H9 (cell line): Measurements from ENCODE around the gene KSR1. TPM values are rescaled to one million over a fixed set of nuclear protein-coding genes. Genes with fewer than 3 reads are reported as not detected.
"Not testable (repeated sequence)": the region's sequence is repeated elsewhere in the genome, so short reads cannot be mapped to it uniquely, and the experiment has no call there.

Experiments
- DNase-seq: peaks from one replicate; pipeline ENCODE4 v3.0.0-alpha.2; 2017
- H2AFZ ChIP-seq: one replicate; pipeline ENCODE4 v1.6.1; 2013; ENCODE audit warnings: mild to moderate bottlenecking, low read length, control low read depth, moderate library complexity
- H2AK5ac ChIP-seq: 2 replicates; pipeline ENCODE4 v1.6.1; 2013; ENCODE audit warnings: low read length, control low read depth, mixed read lengths; ENCODE audit not compliant: insufficient read length
- H2BK120ac ChIP-seq: one replicate; pipeline ENCODE4 v1.6.1; 2013; ENCODE audit warnings: low read depth, mild to moderate bottlenecking, low read length, control low read depth, inconsistent platforms; ENCODE audit not compliant: poor library complexity, severe bottlenecking
- H2BK12ac ChIP-seq: 2 replicates; pipeline ENCODE4 v1.6.1; 2013; ENCODE audit warnings: low read length, control low read depth, mixed read lengths, low read depth; ENCODE audit not compliant: insufficient read length
- H2BK15ac ChIP-seq: 2 replicates; pipeline ENCODE4 v1.6.1; 2013; ENCODE audit warnings: low read depth, low read length, control low read depth
- H2BK20ac ChIP-seq: one replicate; pipeline ENCODE4 v1.6.1; 2013; ENCODE audit warnings: low read depth, mild to moderate bottlenecking, low read length, control low read depth, inconsistent platforms; ENCODE audit not compliant: poor library complexity, severe bottlenecking
- H2BK5ac ChIP-seq: 2 replicates; pipeline ENCODE4 v1.6.1; 2013; ENCODE audit warnings: low read length, control low read depth, mixed read lengths; ENCODE audit not compliant: insufficient read length
- H3K14ac ChIP-seq: 2 replicates; pipeline ENCODE4 v1.6.1; 2013; ENCODE audit warnings: low read length, control low read depth; ENCODE audit not compliant: insufficient read depth
- H3K18ac ChIP-seq: 2 replicates; pipeline ENCODE4 v1.6.1; 2013; ENCODE audit warnings: low read depth, mild to moderate bottlenecking, mixed read lengths, low read length, control low read depth; ENCODE audit not compliant: insufficient read length
- H3K23ac ChIP-seq: 2 replicates; pipeline ENCODE4 v1.6.1; 2013; ENCODE audit warnings: low read length, control low read depth, mixed read lengths, low read depth; ENCODE audit not compliant: insufficient read length
- H3K23me2 ChIP-seq: 2 replicates; pipeline ENCODE4 v1.6.1; 2013; ENCODE audit warnings: low read depth, mild to moderate bottlenecking, mixed read lengths, low read length, control low read depth; ENCODE audit not compliant: insufficient read length, poor library complexity, severe bottlenecking
- H3K27ac ChIP-seq: 2 replicates; pipeline ENCODE4 v1.5.1; 2013; ENCODE audit warnings: low read length, control low read depth, mixed read lengths, low read depth; ENCODE audit not compliant: insufficient read length
- H3K27me3 ChIP-seq: 2 replicates; pipeline ENCODE4 v1.6.1; 2013; ENCODE audit warnings: low read length, control low read depth, inconsistent platforms; ENCODE audit not compliant: insufficient read depth
- H3K4ac ChIP-seq: 2 replicates; pipeline ENCODE4 v1.6.1; 2013; ENCODE audit warnings: low read depth, mild to moderate bottlenecking, control low read depth, inconsistent platforms, low read length, moderate library complexity
- H3K4me1 ChIP-seq: 2 replicates; pipeline ENCODE4 v1.6.1; 2013; ENCODE audit warnings: low read length, control low read depth, inconsistent platforms; ENCODE audit not compliant: insufficient read depth
- H3K4me2 ChIP-seq: 2 replicates; pipeline ENCODE4 v1.6.1; 2013; ENCODE audit warnings: low read length, control low read depth, mixed read lengths; ENCODE audit not compliant: insufficient read length, insufficient read depth
- H3K56ac ChIP-seq: 2 replicates; pipeline ENCODE4 v1.6.1; 2013; ENCODE audit warnings: low read depth, mild to moderate bottlenecking, mixed read lengths, low read length, control low read depth; ENCODE audit not compliant: insufficient read length
- H3K79me1 ChIP-seq: 2 replicates; pipeline ENCODE4 v1.6.1; 2013; ENCODE audit warnings: low read depth, mild to moderate bottlenecking, moderate library complexity, low read length, control low read depth, inconsistent platforms; ENCODE audit not compliant: insufficient read depth, poor library complexity, severe bottlenecking
- H3K79me2 ChIP-seq: 2 replicates; pipeline ENCODE4 v1.6.1; 2013; ENCODE audit warnings: low read length, control low read depth, inconsistent platforms; ENCODE audit not compliant: insufficient read depth
- H3K9ac ChIP-seq: 2 replicates; pipeline ENCODE4 v1.6.1; 2013; ENCODE audit warnings: low read length, control low read depth, mixed read lengths; ENCODE audit not compliant: insufficient read length; ENCODE audit errors: extremely low read depth
- H3K9me3 ChIP-seq: one replicate; pipeline ENCODE4 v1.6.1; 2013; ENCODE audit warnings: low read depth, low read length, inconsistent platforms; ENCODE audit not compliant: control insufficient read depth
- H3T11ph ChIP-seq: one replicate; pipeline ENCODE4 v1.6.1; 2013; ENCODE audit warnings: mild to moderate bottlenecking, low read length, control low read depth, inconsistent platforms
- H4K20me1 ChIP-seq: one replicate; pipeline ENCODE4 v1.6.1; 2013; ENCODE audit not compliant: control insufficient read depth, insufficient read length, insufficient read depth
- H4K5ac ChIP-seq: 2 replicates; pipeline ENCODE4 v1.6.1; 2013; ENCODE audit warnings: low read depth, mild to moderate bottlenecking, mixed read lengths, low read length, control low read depth; ENCODE audit not compliant: insufficient read length
- H4K8ac ChIP-seq: replicated peaks from 2 replicates; pipeline ENCODE4 v1.6.1; 2013; ENCODE audit warnings: low read length, control low read depth, mixed read lengths, low read depth; ENCODE audit not compliant: insufficient read length
- H4K91ac ChIP-seq: 2 replicates; pipeline ENCODE4 v1.6.1; 2013; ENCODE audit warnings: low read depth, mild to moderate bottlenecking, moderate library complexity, mixed read lengths, low read length, control low read depth; ENCODE audit not compliant: insufficient read length
- H3K27ac Mint-ChIP-seq, 3 experiments: 2 replicates in 2 of 3; 3 replicates in 1 of 3; pipeline ENCODE4 v1.8.0; 2020 to 2021; ENCODE audit warnings: mixed read lengths in 3 of 3, mild to moderate bottlenecking in 1 of 3, moderate library complexity in 1 of 3
- H3K27me3 Mint-ChIP-seq: 2 replicates; pipeline ENCODE4 v1.8.0; 2021; ENCODE audit warnings: low read depth, mild to moderate bottlenecking, moderate library complexity, mixed read lengths
- H3K36me3 Mint-ChIP-seq, 3 experiments: 2 replicates in 2 of 3; 3 replicates in 1 of 3; pipeline ENCODE4 v1.8.0; 2020 to 2021; ENCODE audit warnings: low read depth in 3 of 3, mixed read lengths in 3 of 3; ENCODE audit not compliant: insufficient read depth in 1 of 3
- H3K4me1 Mint-ChIP-seq, 2 experiments: 2 replicates each; pipeline ENCODE4 v1.8.0; 2020; ENCODE audit warnings: mixed read lengths in 2 of 2
- H3K4me3 Mint-ChIP-seq, 2 experiments: 2 replicates in 1 of 2; 3 replicates in 1 of 2; pipeline ENCODE4 v1.8.0; 2020 to 2021; ENCODE audit warnings: mild to moderate bottlenecking in 2 of 2, mixed read lengths in 2 of 2, moderate library complexity in 1 of 2
- H3K9me3 Mint-ChIP-seq, 2 experiments: 2 replicates in 1 of 2; 3 replicates in 1 of 2; pipeline ENCODE4 v1.8.0; 2020; ENCODE audit warnings: mild to moderate bottlenecking in 2 of 2, mixed read lengths in 2 of 2, moderate library complexity in 1 of 2
- CTCF ChIP-seq: fragments of 200-600 bp; sonication (generic); conservative IDR thresholded peaks from 3 replicates; pipeline ENCODE4 v1.8.0; 2021; ENCODE audit warnings: antibody characterized with exemption, mild to moderate bottlenecking
- WGBS: extraction: QIAGEN DNeasy Blood & Tissue Kit; methylation state at CpG from one replicate; pipeline ENCODE4 v1.1.7; 2013; ENCODE audit warnings: missing lambda C conversion rate, low lambda C conversion rate, mixed read lengths; ENCODE audit not compliant: insufficient read length; ENCODE audit errors: extremely low coverage; 5-methylcytosine and 5-hydroxymethylcytosine counted together
- total RNA-seq: library from RNA; stranded (reverse); gene quantifications from 2 replicates; pipeline ENCODE4 v1.2.1, GENCODE V29; 2021

KSR1 gene
- total RNA-seq, 1 experiment from 2014 or later, result 44.9 TPM

- Mint-ChIP-seq H3K27ac (no peak overlapping the region), H3K4me3 (no peak overlapping the region), H3K9me3 (peaks cover 0 to 5% of the 10 kb centered on the region in 2 experiments; a peak in 4 of 5 replicates), H3K36me3 (no peaks in the 10 kb centered on the region; a peak in 1 of 7 replicates), H3K27me3 (peaks cover 3% of the 10 kb centered on the region; the same call in 1 of the 2 replicates), H3K4me1 (no peaks in the 10 kb centered on the region)
- WGBS, result no CpG with 5 or more reads among the region's 8 CpGs
- H3K79me1 ChIP-seq, result no peaks in the 10 kb centered on the region
- no peaks in the 10 kb centered on the region for H3K27me3 ChIP-seq
- H3K27ac ChIP-seq, result no peak overlapping the region
- no peak overlapping the region for H2AK5ac ChIP-seq
- TF ChIP-seq CTCF, result no peak
- no peak overlapping the region for H4K91ac ChIP-seq
- H3K14ac ChIP-seq, result no peak overlapping the region
- no peak overlapping the region for H3K18ac ChIP-seq
- H3K4me2 ChIP-seq, result no peak overlapping the region
- H2BK12ac ChIP-seq, result no peak overlapping the region
- DNase-seq, result no peak
- H3K9ac ChIP-seq, result no peak overlapping the region
- H2BK15ac ChIP-seq, result no peak overlapping the region
- no peak overlapping the region for H4K5ac ChIP-seq
- H4K8ac ChIP-seq, result no peak overlapping the region
- H3K23me2 ChIP-seq, result no peaks in the 10 kb centered on the region
- H2AFZ ChIP-seq, result no peak overlapping the region
- H3K79me2 ChIP-seq, result no peaks in the 10 kb centered on the region
- no peak overlapping the region for H3K23ac ChIP-seq
- H2BK120ac ChIP-seq, result no peak overlapping the region
- H2BK5ac ChIP-seq, result no peak overlapping the region
- no peaks in the 10 kb centered on the region for H3K4me1 ChIP-seq
- no peak overlapping the region for H3T11ph ChIP-seq
- H4K20me1 ChIP-seq, result no peaks in the 10 kb centered on the region
- no peak overlapping the region for H2BK20ac ChIP-seq
- no peak overlapping the region for H3K56ac ChIP-seq
- no peaks in the 10 kb centered on the region for H3K9me3 ChIP-seq
- no peak overlapping the region for H3K4ac ChIP-seq
Measured at GRCh38 chr17:27424941-27425340, 31.3 kb upstream of the KSR1 start.

GRCh38 chr17:27425571-27425970, 30.7 kb upstream of the KSR1 start:
- not testable (repeated sequence) for H3K14ac ChIP-seq, H3K79me2 ChIP-seq, H2BK5ac ChIP-seq, H4K91ac ChIP-seq, H3K56ac ChIP-seq, H3K4me1 Mint-ChIP-seq, DNase-seq, H3K79me1 ChIP-seq, H3K9ac ChIP-seq, H3K27me3 Mint-ChIP-seq, H2AK5ac ChIP-seq, H4K20me1 ChIP-seq, H3K27ac ChIP-seq, H2BK20ac ChIP-seq, H2BK15ac ChIP-seq, H3K18ac ChIP-seq, H2BK12ac ChIP-seq, H3K27ac Mint-ChIP-seq, H2AFZ ChIP-seq, H3K23ac ChIP-seq, H3K4me3 Mint-ChIP-seq, H3K27me3 ChIP-seq, H3K23me2 ChIP-seq, H3K4me1 ChIP-seq, H4K8ac ChIP-seq, H3K4me2 ChIP-seq, H4K5ac ChIP-seq, H3K36me3 Mint-ChIP-seq, H3K9me3 Mint-ChIP-seq, H3K9me3 ChIP-seq, H3K4ac ChIP-seq, H3T11ph ChIP-seq, H2BK120ac ChIP-seq
- WGBS, result no CpG with 5 or more reads among the region's 6 CpGs
